HG02884 (cell line): ENCODE measurements around the gene DSN1.

Experiments
- ATAC-seq: cut with Tn5 transposase; IDR thresholded peaks from one replicate; pipeline ENCODE4 v1.9.1; 2021; ENCODE audit warnings: mild to moderate bottlenecking, moderate library complexity; ENCODE audit not compliant: unreplicated experiment

The DSN1 gene

DNA sequence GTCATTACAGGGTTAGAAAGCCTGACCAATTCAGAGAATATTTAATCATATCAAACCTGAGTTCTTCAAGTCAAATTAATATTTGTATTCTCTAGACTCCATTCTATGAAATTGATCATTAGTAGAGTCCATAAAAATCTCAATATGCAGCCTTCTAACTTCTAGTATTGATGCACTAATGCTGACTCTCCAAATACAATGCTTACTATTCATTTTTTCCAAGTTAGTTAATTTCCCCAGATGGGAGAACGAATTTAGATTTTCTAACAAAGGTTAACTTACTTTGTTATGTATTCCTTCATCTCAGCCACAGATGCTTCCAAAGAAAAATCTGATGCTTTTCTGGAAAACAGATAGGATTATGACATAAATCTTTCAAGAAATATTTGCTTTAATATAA is 15.3 kb downstream of the DSN1 start:
- ATAC-seq = no peak

DNA sequence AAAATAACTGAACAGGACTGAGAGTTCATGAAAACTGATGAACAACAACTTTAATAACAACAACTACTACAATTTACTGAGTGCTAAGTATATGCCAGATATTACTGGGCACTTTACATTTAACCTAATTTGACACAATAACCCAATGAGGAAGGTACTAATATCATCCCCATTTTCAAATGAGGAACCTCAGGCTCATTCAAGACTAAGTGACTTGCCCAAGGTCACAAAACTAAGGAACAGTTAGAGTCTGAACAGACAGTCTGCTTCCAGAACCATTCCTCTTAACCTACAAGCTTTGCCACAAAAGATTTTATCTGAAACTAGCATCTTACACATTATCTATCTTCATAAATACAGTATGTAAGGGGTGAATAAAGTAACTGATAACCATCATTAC is 17.1 kb downstream of the DSN1 start:
- no peak for ATAC-seq

DNA sequence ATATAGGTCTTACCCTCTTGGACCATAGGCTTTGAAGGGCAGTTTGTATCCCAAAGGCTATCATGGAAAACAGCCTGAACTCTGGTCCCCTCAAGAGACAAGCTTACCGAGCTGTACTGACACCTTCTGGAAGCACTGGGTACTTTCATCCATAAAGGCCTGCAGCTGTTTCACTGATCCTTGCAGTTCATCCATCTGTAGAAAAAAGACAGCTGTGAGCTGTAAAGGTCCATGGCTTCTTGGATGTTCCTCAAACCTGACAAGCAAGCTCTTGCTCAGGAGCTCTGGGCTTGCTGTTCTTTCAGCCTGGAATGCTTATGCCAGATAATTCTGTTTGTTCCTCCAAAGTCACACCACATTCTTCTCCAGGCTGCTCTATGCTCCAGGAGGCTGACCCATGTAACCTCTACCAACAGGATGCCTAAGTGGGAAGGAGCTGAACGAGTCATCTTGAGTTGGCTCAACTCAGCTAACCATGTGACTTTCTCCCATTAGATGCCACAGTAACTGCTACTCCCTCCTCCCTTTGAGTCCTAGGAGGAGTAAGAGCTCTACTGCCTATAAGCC is 18.8 kb downstream of the DSN1 start:
- no peak for ATAC-seq

DNA sequence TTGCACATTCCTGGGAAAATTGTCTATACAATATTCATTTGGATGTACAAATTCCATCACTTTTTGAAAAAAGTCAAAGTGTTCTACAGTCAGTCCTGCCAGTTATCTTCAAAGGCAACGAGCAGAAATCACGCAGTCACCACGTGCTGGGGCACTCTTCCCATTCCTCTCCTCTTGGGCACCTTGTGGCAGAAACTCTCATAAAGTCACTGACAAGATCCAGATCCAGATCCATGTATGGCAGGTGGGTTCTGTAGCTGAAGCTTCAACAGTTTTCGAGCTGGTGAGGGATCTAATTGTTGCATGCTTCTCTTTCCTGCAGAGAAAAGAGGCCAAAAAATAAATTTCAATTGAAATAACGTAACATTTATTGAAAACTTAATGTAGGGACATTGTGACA is 21.0 kb downstream of the DSN1 start:
- no peak for ATAC-seq

DNA sequence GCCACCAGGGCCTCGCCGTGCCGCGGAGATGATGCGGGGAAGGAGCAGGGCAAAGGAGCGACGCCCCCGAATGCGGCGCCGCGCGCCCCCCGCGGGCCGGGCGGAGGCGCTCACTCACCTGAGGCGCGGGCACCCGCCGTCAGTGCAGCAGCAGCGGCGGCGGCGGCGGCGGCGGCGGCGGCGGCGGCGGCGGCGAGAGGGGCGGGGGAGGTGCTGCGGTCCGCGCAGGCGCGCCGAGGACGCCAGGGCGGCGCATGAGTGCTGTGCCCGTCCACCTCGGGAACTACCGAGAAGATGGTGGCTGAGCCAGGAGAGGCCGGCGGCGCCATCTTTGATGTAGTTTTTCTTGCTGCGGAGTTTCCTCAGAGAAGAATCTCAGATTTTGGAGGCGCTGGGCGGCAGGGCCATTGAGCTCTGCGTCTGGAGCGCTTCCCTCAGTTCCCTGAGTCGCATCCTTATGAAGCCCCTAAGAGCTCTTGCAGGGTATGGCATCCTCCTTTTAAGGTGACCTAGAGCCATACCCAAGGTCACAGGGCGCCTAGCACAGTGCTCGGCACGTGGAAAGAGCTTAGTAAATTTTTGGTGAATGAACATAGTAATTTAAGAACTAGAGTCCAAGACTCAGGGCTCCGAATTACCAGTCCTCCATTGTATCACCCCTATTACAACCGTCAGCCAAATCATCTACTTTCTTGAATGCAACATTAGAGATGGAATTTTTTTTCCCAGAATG is 27.5 kb downstream of the DSN1 start, which contains the start of gene NDRG3:
Gene NDRG3 (minus strand): TSS at position 164 of the 733 bp plus-strand sequence. CDS start 24,355 bp downstream, outside the sequence.
- ATAC-seq = peak; percentile 95

DNA sequence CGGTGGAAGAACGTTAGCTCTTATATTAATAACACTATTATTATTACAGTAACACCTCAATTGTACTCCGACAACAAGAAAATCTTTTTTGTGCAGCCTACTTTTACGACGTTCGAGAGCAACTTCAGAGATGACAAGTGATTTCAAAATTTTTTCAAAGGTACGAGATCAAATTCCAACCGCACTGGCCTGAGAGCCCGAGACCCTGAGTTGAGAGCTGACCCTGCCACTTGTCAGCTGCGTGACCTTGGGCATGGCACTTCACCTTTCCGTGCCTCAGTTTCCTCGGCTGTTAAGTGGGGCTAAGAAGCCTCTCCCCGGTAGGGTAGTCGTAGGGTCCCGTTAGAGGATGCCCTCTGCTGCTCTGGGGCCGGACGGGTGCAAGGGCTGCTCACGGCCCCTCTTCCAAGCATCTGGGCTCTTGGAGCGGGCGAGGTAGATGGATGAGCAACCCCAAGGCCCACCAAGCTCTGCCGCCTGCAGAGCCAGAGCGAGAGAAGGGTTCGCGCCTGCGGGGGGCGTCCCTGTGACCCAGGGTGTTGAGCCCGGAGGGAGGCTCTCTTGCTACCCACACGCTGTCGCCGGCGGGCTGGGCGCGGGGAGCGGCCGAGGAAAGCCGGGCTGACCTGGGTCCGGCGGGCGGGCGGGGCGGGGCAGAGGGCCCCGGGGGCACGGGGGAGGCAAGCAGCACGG is 28.2 kb downstream of the DSN1 start:
- peak; percentile 32 for ATAC-seq

DNA sequence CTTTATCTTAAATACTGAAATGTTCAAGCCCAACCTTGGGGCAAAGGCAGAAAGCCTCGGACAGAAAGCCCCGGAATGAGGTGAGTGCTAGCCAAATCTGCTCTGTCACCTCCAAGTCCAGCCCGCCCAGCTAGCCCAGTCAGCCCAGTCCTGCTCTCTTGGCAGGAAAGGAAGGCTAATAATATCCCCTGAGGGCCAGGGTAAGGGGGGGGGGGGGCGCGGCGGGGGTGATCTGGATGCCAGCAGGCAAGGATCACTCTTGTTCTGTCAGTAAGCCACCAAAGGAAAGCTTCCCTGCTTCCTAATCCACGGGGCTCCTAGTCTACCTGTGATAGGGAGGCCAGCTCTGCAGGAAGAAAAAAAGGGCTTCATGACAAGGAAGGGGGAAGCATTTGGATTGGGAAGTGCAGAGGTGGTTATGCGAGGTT is 28.8 kb downstream of the DSN1 start:
- no peak for ATAC-seq

DNA sequence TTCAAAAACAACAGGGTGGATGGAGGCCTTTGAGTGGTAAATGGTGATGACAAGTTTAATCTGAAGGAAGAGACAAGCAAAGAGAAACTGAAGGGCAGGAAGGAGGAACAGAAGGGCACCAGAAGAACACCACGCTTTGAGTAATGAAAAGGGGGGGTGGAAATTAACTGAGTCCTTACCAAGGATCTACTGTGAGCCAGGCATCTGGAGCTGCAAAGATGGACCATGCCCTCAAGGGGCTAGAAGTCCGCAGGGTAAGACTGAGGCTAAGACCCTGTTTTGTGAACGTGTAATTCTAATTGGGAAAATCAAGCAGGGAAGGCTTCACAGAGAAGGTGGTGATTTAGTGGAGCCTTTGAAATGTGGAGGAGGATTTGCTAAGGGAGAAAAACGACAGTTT is 29.3 kb downstream of the DSN1 start:
- ATAC-seq = no peak

DNA sequence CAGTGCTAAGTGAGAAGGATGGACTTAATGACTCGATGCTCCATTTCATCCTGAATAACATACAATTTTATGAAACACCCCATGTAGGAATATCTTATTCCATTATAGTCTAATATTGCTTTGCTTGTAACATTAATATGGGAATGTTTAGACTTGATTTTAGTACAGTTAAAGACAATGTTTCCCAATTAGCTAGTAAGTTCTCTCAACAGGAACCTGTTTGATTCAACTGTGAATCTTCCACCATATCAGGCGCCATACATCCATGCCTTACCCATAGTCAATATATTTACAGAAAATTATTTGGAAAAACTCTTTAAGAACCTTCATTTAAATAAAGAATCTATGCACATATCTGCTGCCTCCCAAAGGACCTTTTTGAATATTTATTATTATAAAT is 31.0 kb downstream of the DSN1 start:
- no peak for ATAC-seq

DNA sequence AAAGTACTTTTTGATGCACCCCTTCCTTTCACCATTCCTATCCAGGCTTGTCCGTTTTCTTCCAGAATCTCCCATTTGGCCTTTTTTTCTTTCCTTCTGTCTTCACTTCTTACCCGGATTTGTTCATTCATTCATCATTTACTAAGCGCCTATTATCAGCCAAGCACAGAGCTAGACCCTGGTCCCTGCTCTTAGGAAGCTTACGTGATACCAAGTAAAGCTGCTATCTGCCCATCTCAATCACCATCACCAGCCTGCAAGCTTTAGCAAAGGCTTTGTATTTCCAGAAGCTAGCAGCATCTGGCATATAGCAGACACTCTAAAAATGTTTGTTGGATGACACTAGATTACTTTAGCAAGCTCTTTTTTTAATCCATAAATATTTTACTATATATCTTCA is 32.5 kb downstream of the DSN1 start:
- ATAC-seq = no peak

DNA sequence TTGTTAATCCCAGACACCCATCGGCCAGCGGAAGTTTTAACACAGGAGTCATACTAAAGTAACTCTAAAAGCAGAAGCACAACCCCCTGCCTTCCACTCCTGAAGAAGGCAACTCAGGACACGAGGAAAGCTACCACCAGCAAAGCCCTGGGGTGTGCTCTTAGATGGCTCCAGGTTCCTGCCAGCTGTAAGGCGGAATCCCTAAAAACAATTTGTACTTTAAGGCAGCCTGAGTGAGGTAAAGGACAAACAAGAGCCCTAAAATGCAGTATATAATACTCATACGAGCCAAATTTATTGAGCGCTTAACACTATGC is 36.4 kb downstream of the DSN1 start:
- no peak for ATAC-seq

DNA sequence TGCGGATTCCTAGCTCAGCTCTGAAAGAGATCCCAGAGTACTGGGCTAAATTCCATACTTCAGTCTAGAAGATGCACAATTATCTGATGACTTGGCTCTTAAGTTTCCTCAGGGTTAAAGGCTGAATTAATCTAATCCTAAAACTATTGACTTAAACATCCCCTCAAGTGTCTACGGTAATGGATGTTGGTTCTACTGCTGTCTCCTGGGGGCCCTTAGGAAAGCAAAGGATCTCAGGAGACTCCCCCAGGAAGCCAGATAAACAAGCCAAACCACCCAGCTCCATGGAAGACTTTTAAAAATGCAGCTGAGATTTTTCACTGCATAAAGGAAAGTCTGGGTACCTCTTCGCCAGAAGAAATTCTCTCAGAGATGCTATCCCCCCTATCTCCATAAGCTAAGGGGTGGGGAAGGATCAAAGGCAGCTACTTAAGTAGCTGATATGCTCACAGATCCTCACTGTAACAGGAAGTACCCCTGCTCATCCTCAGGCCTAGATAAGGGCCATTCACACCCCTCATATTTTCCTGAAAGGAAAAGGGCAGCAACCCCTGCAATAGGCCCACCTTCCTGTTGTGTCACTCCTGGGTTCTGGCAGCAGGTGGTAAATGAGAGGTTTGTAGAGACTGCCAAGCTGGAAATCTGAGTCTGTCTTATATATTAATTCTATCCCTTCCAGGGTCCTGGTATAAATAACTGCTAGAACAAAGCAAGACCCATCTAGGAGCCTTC is 36.9 kb downstream of the DSN1 start:
- ATAC-seq = no peak

DNA sequence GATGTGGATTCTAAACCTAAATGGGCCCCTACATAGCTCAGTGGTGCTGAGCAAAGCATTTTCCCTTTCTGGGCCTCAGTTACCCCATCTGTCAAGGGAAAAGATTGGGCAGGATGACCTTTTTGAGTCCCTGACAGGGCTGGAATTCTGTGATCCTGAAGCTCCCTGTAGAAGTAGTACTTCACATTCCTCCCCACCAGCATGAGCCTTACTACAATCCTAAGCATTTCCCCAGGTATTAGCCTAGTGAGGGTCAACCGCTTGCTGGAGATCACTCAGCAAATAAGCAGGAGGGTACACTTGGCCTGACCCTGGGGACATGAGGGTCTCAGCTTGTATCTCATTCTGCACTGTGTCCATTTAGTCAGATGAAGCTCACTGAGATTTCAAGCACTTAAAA is 41.1 kb downstream of the DSN1 start:
- ATAC-seq = no peak

DNA sequence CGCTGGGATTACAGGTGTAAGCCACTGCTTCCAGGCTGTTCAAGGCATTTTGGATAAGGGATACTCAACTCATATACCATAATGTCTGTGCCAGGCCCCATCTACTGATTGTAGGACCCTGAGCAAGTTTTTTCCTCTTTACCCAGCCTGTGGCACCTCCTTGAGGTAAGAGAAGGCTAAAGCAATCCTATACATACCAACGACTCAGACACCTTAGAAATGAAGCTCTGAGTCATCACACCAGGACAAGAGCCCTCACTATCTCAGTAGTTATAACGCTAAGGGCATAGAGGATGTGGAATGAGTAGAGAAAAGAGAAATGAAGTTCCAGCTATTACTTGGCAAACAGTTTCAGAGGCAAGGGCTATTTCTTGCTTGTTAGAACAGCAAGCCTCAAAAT is 44.6 kb downstream of the DSN1 start:
- no peak for ATAC-seq

DNA sequence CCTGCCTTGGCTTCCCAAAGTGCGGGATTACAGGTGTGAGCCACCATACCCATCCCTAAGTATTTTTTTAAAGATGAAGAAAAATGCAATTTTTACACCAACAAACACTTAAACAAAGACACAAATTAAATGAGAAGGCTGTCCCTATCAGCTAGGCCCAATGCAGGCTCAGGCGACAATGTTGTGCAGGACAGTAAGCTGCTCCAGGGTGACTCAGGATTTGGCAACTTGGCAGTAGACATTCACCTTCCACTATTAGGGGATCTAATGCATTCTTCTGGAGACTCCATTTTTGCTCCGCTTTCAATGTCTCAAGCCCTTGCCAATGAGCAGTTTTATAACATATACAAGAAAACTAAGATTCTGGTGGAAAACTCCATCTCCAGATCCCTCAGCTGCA is 47.4 kb downstream of the DSN1 start:
- ATAC-seq = no peak

DNA sequence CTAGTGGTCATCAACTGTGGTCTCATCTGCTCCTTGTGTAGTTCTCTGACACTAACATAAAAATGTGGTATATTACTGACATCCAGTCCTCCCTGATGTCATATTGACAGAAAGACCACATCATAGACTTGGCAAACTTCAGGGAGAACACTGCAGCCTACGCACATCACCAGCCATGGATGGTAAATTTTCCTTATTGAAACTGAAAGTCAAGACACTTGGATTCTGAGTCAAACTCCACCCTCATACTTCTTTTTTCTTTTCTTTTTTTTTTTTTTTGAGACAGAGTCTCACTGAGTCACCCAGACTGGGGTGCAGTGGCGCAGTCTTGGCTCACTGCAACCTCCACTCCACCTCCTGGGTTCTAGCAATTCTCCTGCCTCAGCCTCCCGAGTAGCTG is 53.1 kb downstream of the DSN1 start:
- ATAC-seq = no peak

DNA sequence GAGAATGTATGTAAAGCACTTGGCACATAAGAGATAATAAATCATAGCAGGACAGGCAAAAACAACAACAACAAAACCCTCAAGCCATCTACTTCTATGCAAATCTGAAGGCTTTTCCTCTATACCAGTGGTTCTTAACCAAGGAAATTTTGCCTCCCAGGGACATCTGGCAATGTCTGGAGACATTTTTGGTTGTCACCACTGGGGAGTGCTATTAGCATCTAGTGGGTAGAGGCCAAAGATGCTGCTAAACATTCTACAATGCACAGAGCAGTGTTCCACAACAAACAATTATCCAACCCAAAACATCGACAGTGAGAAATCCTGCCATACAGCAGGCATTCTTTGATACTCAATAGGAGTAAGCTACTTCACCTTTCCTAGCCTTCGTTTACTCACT is 55.9 kb downstream of the DSN1 start:
- ATAC-seq = no peak

DNA sequence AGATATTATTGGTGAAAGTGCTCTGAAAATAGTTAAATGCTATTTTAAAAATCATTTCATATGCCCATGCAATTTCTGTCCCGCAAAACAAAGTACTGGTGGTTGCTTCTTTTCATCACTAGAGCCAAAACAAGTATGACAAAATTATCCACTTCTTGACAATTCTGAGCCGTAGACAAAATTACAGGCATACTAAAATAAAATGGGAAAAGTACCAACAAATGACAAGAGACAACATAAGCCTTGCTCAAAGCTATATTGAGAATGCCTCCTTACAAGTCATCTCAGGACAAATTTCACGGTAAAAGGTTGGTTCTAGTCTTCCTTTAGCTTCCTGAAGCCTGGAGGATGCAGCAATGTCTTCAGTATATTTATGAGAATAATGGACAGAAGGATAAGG is 56.5 kb downstream of the DSN1 start:
- ATAC-seq = no peak

DNA sequence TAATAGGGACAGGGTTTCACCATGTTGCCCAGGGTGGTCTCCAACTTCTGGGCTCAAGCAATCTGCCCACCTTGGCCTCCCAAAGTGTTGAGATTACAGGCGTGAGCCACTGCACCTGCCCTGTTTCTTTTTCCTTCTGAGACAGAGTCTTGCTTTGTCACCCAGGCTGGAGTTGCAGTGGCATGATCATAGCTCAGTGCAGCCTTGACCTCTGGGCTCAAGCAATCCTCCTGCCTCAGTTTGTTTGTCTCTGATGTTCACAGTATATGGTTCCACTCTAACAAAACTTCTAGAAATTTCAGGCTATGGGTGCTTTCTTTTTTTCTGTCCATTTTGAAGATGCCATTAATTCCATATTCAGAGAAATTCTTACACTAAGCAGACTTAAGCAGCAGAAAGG is 60.8 kb downstream of the DSN1 start:
- ATAC-seq = no peak

DNA sequence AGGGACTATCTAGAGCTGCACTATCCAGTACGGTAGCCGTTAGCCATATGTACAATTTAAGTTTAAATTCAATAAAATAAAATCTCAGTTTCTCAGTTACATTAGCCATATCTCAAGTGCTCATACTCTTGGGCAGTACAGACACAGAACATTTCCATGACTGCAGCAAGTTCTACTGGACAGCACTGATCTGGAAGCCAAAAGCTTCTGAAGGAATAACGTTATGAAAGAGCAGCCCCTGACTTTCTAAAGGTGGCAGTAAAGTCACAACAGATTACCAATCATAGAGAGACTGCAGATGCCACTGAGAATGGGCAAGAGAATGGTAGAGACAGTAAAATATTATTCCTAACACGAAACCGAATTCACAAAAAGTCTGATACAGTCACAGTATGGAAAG is 64.4 kb downstream of the DSN1 start:
- no peak for ATAC-seq

DNA sequence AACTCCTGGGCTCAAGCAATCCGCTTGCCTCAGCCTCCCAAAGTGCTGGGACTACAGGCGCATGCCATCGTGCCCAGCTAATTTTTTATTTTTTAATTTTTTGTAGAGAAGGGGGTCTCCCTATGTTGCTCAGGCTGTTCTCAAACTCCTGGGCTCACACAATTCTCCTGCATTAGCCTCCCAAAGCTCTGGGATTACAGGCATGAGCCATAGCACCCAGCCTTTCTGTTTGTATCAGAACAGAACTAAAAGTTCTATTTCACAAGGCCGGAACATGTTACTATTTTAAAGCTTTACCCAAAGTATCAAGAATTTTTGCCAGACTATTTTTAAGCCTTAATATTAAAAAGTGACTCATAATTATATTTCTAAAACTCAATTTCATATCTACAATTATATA is 70.0 kb downstream of the DSN1 start:
- ATAC-seq = no peak
